ENCODE results near the gene NFE2L3.
"Not testable (repeated sequence)": the region's sequence is repeated elsewhere in the genome, so short reads cannot be mapped to it uniquely, and the experiment has no call there.

Gene NFE2L3

DNA sequence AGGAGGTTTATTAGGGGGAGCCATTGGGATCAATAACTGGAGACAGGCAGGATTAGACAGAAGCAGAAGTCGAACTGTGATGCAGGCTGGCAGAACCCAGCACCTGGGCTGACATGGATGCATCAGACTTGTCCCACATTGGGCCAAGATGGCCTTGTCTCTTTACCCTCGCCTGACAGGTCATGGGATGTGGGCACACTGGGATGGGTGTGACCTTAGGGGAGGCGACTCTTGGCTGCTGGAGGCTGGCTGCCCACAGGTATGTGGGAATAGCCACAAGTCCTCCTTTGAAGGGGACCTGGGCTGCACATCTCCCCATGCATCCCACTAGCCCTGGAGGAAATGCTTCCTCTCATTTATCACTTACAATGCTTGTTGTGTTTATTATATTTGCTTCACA lies 17.3 kb downstream of the NFE2L3 start:
- no peak for DNase-seq

DNA sequence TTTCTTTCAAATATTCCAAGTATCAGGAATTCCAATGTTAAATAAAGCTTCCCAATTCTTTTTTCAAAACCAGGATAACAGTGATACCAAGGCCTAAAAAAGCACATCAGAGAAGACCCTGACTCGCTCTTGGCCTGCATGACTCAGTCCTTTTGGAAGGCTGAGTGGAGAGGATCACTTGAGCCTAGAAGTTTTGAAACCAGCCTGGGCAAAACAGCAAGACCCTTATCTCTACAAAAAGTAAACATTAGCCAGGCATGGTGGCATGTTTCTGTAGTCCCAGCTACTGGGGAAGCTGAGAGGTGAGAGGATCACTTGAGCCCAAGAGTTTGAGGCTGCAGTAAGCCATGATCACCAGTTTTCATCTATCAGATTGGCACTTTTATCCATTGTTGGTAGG lies 18.7 kb downstream of the NFE2L3 start:
- no peak for DNase-seq

- DNase-seq: no peak
These were observed 19.6 kb downstream of the NFE2L3 start for GRCh38 chr7:26171601-26172000.

GRCh38 chr7:26172048-26172447 lies 20.1 kb downstream of the NFE2L3 start:
- no peak for DNase-seq

DNA sequence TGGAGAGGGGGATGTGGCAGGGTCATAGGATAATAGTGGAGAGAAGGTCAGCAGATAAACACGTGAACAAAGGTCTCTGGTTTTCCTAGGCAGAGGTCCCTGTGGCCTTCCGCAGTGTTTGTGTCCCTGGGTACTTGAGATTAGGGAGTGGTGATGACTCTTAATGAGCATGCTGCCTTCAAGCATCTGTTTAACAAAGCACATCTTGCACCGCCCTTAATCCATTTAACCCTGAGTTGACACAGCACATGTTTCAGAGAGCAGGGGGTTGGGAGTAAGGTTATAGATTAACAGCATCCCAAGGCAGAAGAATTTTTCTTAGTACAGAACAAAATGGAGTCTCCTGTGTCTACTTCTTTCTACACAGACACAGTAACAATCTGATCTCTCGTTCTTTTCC lies 23.9 kb downstream of the NFE2L3 start:
- not testable (repeated sequence) for DNase-seq

- not testable (repeated sequence) for DNase-seq
These were observed 24.7 kb downstream of the NFE2L3 start for GRCh38 chr7:26176696-26177095.

DNA sequence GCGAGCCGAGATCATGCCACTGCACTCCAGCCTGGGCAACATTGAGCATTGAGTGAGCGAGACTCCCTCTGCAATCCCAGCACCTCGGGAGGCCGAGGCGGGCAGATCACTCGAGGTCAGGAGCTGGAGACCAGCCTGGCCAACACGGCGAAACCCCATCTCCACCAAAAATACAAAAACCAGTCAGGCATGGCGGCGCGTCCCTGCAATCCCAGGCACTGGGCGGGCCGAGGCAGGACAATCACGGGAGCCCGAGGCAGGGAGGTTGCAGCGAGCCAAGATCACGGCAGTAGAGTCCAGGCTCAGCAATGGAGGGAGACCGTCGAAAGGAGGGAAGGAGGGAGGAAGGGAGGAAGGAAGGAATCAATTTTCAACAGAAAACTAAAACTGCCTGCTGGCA lies 25.3 kb downstream of the NFE2L3 start:
- not testable (repeated sequence) for DNase-seq

DNA sequence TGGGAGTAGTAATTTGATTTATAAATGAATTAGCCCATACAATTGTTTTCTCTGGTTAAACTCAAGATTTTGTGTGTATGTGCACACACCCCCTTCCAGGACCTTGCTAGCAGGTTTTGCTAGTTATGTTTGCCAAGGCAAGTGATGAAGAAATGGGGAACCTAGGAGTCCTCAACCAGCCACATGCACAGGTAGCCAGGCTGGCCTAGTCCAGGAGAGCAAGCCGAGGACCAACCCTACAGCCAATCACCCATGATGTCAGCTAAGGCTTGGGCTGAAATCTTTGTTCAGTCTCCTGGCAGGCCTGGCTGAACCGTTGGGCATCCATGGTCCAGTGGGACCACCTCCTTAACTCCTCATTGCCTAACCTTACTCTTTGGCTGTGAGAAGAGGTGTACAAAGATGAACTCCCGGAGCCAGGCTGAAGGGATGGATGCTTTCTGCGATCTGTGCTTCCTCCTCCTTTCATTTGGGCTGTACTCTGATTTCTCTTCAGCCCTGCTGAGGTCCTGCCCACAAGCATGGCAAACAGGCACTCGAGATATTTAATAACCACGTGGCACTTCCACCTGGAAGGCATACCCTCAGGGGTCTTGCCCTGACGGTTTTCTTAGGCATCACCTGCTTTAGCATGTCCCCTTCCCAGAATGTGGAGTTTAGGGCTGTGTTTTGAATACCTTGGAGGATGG lies 26.4 kb downstream of the NFE2L3 start:
- DNase-seq: no peak

- DNase-seq: no peak
These were observed 27.4 kb downstream of the NFE2L3 start for GRCh38 chr7:26179422-26179821.

DNA sequence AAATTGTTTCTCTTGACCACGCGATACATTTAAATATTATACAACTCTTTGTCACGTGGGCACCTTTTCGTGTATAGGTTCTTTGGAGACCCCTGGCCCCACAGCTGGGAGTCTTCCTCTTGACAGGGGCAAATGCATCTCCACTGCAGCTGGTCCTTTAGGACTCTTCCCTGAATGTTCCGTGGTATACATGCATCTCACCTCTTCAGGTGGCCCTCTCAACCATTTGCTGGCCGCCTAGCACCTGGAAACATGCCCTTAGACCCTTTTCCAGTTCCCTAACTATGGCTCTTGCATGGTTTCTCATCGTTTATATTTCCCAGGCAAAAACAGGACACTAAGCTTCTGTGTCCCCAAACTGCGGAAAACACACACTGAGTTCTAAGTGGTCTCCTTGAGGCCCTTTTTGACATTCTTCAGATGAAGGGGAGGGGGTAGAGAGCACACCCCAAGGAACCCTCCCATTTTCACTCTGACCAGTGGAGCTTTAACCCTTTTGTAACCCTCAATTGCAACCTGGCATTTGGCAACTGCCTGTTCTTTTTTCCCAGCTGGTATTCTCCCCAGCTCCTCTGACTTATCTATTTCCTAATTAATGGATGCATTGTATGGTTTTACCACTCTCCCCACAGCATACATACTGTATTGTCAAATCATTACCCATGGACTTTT lies 28.0 kb downstream of the NFE2L3 start:
- DNase-seq: no peak

DNA sequence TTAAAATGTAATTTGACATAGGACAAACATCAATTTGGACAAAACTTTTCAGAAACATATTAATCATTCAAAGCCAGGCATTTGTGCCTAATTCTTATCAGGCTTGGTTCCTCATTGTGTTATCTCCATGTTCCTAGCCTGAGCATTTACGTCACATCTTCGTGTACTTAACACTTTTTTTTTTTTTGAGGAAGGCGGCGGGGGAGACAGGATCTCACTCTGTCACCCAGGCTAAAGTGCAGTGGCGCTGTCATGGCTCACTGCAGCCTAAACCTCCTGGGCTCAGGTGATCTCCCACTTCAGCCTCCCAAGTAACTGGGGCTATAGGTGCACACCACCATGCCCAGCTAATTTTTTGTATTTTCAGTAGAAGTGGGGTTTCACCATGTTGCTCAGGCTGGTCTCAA lies 28.8 kb downstream of the NFE2L3 start:
- no peak for DNase-seq

DNA sequence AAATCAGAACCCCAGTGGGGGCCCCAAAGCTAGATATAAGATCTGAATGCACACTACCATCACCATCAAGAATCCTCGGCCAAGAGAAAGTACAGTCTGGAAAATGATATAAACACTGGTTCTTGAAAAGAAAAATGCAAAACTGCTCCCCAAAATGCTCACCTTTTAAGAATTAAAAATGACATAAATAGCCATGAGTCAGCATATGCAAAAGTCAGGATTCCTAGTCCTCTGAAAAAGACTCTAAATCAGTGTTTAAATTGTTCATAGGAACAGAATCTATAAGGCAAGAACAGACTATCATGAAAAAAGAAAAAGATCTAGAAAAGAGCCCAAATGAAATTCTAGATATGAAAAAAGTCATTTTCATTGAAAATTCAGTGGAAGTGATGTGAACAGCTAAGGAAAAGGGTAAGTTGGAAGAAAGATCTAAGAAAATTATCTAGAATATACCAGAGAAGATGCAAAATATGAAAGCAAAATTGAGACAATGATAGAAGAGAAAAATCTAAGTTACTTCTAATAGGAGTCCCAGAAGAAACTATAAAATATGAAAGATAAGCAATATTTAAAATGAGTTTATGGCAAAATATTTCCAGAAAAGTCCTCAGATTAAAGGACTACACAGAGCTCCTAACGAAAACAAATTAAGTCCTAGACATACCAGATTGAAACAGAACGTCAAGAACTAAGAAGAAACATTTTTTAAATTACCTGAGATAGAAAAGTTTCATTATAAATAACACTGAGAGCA lies 29.7 kb downstream of the NFE2L3 start:
- DNase-seq: no peak

DNA sequence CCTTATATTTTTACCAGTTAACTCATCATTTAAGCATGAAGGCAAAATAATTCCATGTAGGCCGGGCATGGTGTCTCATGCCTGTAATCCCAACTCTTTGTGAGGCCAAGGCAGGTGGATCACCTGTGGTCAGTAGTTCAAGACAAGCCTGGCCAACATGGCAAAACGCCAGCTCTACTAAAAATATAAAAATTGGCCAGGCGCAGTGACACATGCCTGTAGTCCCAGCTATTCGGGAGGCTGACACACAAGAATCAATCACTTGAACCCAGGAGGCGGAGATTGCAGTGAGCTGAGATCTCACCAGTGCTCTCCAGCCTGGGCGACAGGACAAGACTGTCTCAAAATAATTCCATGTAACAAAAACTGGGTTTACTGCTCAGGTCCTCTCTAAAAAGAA lies 30.3 kb downstream of the NFE2L3 start:
- DNase-seq: no peak

GRCh38 chr7:26182706-26183105 lies 30.7 kb downstream of the NFE2L3 start:
- DNase-seq: no peak

DNA sequence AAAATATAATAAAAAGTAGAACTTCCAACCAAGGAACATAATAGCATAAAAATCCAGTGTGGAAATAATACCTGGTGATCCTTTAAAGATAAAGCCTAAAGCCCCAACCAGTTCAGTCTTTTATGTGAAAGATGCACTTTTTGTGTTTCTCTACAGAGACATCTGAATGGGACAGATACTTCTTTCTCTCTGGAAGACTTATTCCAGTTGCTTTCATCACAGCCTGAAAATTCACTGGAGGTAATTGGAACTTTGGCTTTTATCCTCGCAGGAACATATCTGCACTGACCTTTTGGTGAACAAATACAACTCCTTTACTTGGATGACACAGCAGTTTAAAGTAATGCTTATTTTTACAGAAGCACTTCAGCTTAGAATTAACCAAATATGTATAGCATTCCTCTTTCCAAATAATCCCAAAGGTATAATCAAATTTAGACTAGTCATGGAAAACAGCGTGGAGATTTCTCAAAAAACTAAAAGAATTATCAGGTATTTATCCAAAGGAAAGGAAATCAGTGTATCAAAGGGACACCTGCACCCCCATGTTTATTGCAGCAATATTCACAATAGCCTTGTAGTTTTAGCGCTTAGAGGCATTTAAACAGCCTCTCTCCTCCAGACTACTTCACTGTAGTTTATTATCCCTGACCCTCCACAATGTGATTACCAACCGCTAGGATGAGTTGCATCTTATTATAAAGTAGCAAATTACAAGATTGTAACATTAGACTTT lies 31.7 kb downstream of the NFE2L3 start:
- no peak for DNase-seq

DNA sequence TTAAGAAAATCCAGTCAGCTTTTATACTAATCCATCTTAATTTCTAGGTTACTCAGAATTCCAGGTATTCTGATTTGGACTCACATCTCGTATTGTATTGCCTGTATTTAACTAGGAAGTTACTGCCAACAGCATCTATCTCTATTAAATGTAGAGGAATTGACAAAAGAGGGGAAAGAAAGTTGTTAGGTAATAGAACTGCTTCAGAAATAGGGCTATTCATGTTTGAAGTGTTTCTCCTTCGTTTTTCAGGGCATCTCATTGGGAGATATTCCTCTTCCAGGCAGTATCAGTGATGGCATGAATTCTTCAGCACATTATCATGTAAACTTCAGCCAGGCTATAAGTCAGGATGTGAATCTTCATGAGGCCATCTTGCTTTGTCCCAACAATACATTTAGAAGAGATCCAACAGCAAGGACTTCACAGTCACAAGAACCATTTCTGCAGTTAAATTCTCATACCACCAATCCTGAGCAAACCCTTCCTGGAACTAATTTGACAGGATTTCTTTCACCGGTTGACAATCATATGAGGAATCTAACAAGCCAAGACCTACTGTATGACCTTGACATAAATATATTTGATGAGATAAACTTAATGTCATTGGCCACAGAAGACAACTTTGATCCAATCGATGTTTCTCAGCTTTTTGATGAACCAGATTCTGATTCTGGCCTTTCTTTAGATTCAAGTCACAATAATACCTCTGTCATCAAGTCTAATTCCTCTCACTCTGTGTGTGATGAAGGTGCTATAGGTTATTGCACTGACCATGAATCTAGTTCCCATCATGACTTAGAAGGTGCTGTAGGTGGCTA lies 32.5 kb downstream of the NFE2L3 start:
- not testable (repeated sequence) for DNase-seq

GRCh38 chr7:26185131-26185843 lies 33.3 kb downstream of the NFE2L3 start:
- no peak for DNase-seq

DNA sequence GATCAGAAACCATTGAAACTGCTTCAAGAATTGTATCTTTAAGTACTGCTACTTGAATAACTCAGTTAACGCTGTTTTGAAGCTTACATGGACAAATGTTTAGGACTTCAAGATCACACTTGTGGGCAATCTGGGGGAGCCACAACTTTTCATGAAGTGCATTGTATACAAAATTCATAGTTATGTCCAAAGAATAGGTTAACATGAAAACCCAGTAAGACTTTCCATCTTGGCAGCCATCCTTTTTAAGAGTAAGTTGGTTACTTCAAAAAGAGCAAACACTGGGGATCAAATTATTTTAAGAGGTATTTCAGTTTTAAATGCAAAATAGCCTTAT lies 33.8 kb downstream of the NFE2L3 start:
- DNase-seq: no peak

DNA sequence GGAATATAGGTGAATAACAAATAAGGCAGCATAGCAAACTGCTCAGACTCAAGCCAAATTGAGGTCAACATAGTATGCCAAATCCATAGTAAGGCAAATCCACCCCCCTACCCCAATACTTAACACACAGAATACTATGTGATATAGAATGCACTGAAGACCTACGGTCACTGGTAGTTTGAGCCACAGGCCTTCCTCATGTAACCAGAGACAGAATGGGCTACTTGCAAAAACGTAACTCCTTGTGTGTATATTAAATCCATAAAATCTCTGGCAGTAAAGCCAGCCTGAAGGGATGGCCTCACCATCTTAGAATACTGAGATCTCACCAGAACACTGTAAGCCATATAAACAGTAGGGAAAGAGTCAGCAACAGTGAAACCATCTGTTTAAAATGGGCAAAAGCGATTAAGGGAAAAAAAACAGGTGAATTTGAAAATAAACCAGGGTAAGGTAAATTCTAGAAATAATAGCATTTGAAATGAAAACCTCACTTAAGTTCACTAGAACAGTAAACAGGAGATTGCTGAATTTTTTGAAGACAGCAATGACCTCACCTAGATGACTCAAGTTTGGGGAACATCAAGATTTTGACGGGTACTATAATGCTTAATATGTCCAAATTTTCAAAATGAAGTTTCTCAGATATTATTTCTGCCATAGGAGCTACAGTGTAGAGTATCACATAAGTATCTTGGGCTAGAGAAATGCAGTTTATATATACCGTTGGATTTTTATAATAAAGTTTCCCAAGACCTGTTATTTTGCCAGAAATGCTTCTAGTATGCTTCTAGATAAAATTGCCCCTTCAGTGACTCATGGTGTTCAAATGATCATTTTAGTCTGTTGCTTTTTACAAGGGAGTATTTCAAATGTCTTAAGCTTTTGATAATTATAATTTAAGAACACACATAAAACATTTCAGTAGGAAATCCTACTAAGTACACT lies 34.6 kb downstream of the NFE2L3 start:
- DNase-seq: no peak

DNA sequence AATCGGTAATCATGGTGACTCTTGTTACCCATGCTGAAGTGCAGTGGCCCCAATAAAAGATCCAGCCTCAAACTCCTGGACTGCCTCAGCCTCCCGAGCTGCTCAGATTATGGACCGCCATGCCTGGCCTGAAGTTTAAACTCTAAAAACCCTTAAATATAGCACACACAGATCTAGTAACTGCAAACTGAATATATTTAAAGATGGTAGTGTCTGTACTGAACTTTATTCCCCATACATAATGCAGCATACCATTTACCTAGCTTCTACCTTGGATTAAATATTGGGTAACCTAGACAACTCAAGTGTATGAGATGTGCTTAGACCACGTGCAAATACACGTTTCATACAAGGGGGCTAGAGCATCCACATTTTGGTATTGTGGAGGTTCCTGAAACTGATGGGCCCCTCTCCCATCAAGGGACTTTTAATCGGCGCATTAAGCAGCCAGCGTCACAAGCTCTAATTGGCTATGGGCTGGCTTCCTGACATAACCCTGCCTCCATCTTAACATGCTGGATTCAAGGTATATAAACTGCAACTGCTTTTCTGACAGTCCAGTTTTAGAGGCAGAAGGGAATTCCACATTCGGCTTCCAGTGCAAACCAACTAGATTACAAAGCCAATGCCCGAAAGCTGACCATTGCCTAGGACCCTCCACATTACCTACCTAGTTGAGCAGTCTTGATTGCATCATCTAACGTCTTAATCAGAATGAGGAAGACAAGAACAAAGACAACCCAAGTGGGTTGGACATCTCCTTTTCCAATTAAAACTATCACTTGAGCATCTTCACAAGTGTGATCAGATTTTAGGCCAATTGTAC lies 35.6 kb downstream of the NFE2L3 start:
- DNase-seq: no peak

Data from fibroblast of upper back skin (primary cell).